ENCODE measurements around the gene FER. TPM values are rescaled to one million over a fixed set of nuclear protein-coding genes. Genes with fewer than 3 reads are reported as not detected.
"Not testable (repeated sequence)": the region's sequence is repeated elsewhere in the genome, so short reads cannot be mapped to it uniquely, and the experiment has no call there.

The FER gene
- total RNA-seq, 1 donor from 2014 or later = 30.7 TPM

DNA sequence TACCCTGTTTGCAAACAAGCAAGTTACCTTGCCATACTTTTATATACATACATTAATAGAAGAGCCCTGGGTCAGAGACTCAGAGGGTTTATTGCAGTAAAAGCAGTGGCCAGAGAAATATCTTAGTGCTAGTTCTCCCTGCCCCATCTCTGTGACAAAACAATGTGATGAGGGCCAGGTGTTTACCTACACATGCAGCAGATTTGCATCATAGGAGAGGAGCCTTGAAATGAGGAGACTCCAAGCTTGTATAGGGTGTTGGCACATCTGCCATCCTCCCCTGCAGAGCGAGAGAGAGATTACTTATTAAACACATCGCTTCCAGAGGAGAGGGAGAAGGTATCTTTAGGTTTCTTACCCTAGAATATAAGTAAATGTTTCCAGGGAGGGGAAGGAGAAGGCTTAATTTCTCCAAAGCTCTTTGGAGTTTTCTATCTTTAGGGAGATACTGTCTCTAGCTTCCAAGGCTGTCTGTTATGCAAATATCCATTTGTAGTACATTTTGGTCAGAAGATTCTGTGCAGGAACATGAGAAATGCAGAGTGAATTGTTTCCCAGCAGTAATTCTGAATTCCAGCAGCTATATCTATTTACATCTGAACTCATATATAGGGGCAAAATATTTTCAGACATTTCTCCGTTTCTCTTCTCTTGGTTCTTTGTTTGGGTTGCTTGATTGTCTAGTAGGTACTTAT, 15.7 kb downstream of the FER start:
- H3K27ac Mint-ChIP-seq (ENCODE audit: unreplicated experiment) = no peak overlapping the region
- DNase-seq (ENCODE audit: low spot score) = no peak
- H3K36me3 Mint-ChIP-seq (ENCODE audit: low read depth, unreplicated experiment) = peaks cover 10% of the 10 kb centered on the region
- H3K4me1 Mint-ChIP-seq (ENCODE audit: unreplicated experiment) = peaks cover 3% of the 10 kb centered on the region
- no peaks in the 10 kb centered on the region for H3K27me3 Mint-ChIP-seq (ENCODE audit: unreplicated experiment)
- TF ChIP-seq, protein P1, sequence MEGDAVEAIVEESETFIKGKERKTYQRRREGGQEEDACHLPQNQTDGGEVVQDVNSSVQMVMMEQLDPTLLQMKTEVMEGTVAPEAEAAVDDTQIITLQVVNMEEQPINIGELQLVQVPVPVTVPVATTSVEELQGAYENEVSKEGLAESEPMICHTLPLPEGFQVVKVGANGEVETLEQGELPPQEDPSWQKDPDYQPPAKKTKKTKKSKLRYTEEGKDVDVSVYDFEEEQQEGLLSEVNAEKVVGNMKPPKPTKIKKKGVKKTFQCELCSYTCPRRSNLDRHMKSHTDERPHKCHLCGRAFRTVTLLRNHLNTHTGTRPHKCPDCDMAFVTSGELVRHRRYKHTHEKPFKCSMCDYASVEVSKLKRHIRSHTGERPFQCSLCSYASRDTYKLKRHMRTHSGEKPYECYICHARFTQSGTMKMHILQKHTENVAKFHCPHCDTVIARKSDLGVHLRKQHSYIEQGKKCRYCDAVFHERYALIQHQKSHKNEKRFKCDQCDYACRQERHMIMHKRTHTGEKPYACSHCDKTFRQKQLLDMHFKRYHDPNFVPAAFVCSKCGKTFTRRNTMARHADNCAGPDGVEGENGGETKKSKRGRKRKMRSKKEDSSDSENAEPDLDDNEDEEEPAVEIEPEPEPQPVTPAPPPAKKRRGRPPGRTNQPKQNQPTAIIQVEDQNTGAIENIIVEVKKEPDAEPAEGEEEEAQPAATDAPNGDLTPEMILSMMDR (IDR thresholded peaks at IDR 0.05; ENCODE audit: unreplicated experiment) = no peak
- no peak overlapping the region for H3K4me3 Mint-ChIP-seq (ENCODE audit: unreplicated experiment)
- no peaks in the 10 kb centered on the region for H3K9me3 Mint-ChIP-seq (ENCODE audit: unreplicated experiment)

DNA sequence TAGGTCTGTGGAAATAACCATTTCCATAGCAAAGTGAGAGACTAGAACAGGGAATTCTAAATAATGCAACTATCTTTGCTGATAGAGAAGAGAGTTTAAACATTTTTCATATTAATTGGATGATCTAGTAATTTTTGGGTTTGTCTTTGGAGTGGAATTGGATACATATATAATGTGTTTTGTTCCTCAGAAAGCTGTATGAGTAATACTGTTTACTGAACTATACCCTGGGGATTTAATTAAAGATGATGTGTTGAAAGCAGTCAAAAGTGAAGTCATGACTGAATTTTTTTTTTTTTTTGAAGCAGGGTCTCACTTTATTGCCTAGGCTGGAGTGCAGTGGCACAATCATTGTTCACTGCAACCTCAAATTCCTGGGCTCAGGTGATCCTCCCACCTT, 17.9 kb downstream of the FER start:
- H3K27me3 Mint-ChIP-seq (ENCODE audit: unreplicated experiment) = no peaks in the 10 kb centered on the region
- no peak overlapping the region for H3K4me3 Mint-ChIP-seq (ENCODE audit: unreplicated experiment)
- H3K9me3 Mint-ChIP-seq (ENCODE audit: unreplicated experiment) = no peaks in the 10 kb centered on the region
- TF ChIP-seq, protein P1 (IDR thresholded peaks at IDR 0.05; ENCODE audit: unreplicated experiment) = no peak
- peaks cover 3% of the 10 kb centered on the region for H3K4me1 Mint-ChIP-seq (ENCODE audit: unreplicated experiment)
- no peak for DNase-seq (ENCODE audit: low spot score)
- no peak overlapping the region for H3K27ac Mint-ChIP-seq (ENCODE audit: unreplicated experiment)
- H3K36me3 Mint-ChIP-seq (ENCODE audit: low read depth, unreplicated experiment) = peaks cover under 1% of the 10 kb centered on the region

DNA sequence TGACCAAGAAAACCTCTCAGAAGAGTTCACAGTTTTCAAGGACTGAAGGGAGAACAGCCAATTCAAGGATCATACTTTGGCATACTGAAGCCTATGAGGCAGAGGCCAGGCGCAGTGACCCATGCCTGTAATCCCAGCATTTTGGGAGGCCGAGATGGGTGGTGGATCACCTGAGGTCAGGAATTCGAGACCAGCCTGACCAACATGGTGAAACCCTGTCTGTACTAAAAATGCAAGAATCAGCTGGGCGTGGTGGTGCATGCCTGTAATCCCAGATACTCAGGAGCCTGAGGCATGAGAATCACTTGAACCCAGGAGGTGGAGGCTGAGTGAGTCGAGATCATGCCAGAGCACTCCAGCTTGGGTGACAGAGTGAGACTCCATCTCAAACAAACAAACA, 19.2 kb downstream of the FER start:
- H3K4me1 Mint-ChIP-seq (ENCODE audit: unreplicated experiment); H3K9me3 Mint-ChIP-seq (ENCODE audit: unreplicated experiment); DNase-seq (ENCODE audit: low spot score); H3K27ac Mint-ChIP-seq (ENCODE audit: unreplicated experiment); H3K36me3 Mint-ChIP-seq (ENCODE audit: low read depth, unreplicated experiment); H3K27me3 Mint-ChIP-seq (ENCODE audit: unreplicated experiment); H3K4me3 Mint-ChIP-seq (ENCODE audit: unreplicated experiment): not testable (repeated sequence)

DNA sequence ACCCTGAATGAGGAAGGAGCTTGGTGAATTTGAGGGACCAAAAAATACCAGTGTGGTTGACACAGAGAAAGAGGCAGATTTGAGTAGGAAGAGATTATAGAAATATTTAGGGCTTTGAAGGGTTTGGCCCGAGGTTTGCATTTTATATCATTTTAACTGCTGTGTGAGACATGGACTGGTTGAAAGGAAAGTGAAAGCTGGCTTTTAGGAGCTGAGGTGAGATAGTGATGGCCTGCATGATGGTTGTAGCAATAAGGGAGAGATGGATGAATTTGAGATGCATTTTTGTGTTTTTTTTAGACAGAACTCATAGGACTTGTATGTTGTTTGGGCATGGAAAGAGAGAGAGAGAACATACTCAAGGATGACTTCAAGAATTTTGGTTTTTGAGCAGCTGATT, 21.7 kb downstream of the FER start:
- no peak for DNase-seq (ENCODE audit: low spot score)
- no peaks in the 10 kb centered on the region for H3K4me1 Mint-ChIP-seq (ENCODE audit: unreplicated experiment)
- H3K9me3 Mint-ChIP-seq (ENCODE audit: unreplicated experiment) = no peaks in the 10 kb centered on the region
- TF ChIP-seq, protein P1 (IDR thresholded peaks at IDR 0.05; ENCODE audit: unreplicated experiment) = no peak
- H3K27ac Mint-ChIP-seq (ENCODE audit: unreplicated experiment) = no peak overlapping the region
- H3K4me3 Mint-ChIP-seq (ENCODE audit: unreplicated experiment) = no peak overlapping the region
- H3K27me3 Mint-ChIP-seq (ENCODE audit: unreplicated experiment) = no peaks in the 10 kb centered on the region
- peaks cover 5% of the 10 kb centered on the region for H3K36me3 Mint-ChIP-seq (ENCODE audit: low read depth, unreplicated experiment)

DNA sequence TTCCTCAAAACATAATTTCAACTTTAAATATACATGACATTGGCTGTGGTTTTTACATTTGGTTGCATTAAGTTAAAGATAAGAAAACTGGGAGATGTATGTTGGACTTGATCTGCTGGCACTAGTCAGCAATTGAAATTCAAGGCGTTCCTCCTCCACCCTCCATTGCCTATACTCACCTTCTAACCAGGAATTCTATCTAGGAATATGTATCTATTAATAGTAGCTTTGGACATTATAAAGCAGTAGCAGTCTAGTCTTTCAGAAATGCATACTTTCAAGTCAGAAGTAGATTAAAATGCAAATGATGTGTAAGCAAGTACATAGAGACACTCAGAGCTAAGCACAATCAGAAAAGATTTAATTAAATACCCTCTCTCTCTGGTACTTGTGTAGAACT, 24.9 kb downstream of the FER start:
- TF ChIP-seq, protein P1 (IDR thresholded peaks at IDR 0.05; ENCODE audit: unreplicated experiment) = no peak
- Mint-ChIP-seq H3K4me1 (ENCODE audit: unreplicated experiment) (no peaks in the 10 kb centered on the region), H3K9me3 (ENCODE audit: unreplicated experiment) (no peaks in the 10 kb centered on the region), H3K27ac (ENCODE audit: unreplicated experiment) (no peak overlapping the region), H3K27me3 (ENCODE audit: unreplicated experiment) (no peaks in the 10 kb centered on the region), H3K36me3 (ENCODE audit: low read depth, unreplicated experiment) (peaks cover 10% of the 10 kb centered on the region), H3K4me3 (ENCODE audit: unreplicated experiment) (no peak overlapping the region)
- DNase-seq (ENCODE audit: low spot score) = no peak
